A549 (cell line): ENCODE measurements around the gene KIAA0753.

Experiments
- CBX2 ChIP-seq: fragments of 200-600 bp; sonication (generic); IDR thresholded peaks from 2 replicates; pipeline ENCODE4 v1.6.1; 2016; ENCODE audit warnings: low read depth, mild to moderate bottlenecking, borderline replicate concordance
- CEBPB ChIP-seq, 2 experiments: fragments of >200 bp in 1 of 2; sonication (Bioruptor Twin) in 1 of 2; formaldehyde crosslinking in 1 of 2; IDR thresholded peaks; 2 replicates each; pipeline ENCODE4 v1.6.1; 2012 to 2016
- CHD4 ChIP-seq: fragments of 200-600 bp; sonication (generic); IDR thresholded peaks from 2 replicates; pipeline ENCODE4 v1.6.1; 2016; ENCODE audit warnings: antibody characterized with exemption, mild to moderate bottlenecking, borderline replicate concordance
- EHMT2 ChIP-seq: fragments of 200-600 bp; sonication (generic); IDR thresholded peaks from 2 replicates; pipeline ENCODE4 v1.6.1; 2016; ENCODE audit warnings: antibody characterized with exemption, low read depth, mild to moderate bottlenecking, moderate library complexity
- EP300 ChIP-seq, 2 experiments: fragments of >200 bp; sonication (Bioruptor Twin); formaldehyde crosslinking; IDR thresholded peaks; 2 replicates in 1 of 2; 3 replicates in 1 of 2; pipeline ENCODE4 v1.6.1; 2016 to 2017
- ESRRA ChIP-seq: fragments of 150-350 bp; IDR thresholded peaks from 2 replicates; pipeline ENCODE4 v1.6.1; 2014; ENCODE audit warnings: mild to moderate bottlenecking, low read length, borderline replicate concordance
- HDAC2 ChIP-seq: fragments of 200-600 bp; sonication (generic); IDR thresholded peaks from 2 replicates; pipeline ENCODE4 v1.6.1; 2016
- JUN ChIP-seq, 2 experiments: fragments of >200 bp; sonication (Bioruptor Twin); formaldehyde crosslinking; IDR thresholded peaks; 2 replicates in 1 of 2; 3 replicates in 1 of 2; pipeline ENCODE4 v1.6.1; 2016 to 2017
- MAX ChIP-seq: IDR thresholded peaks from 2 replicates; pipeline ENCODE4 v1.6.1; 2012
- MAZ ChIP-seq: fragments of 150-350 bp; IDR thresholded peaks from 2 replicates; pipeline ENCODE4 v1.6.1; 2014; ENCODE audit warnings: antibody characterized with exemption, low read depth, low read length, borderline replicate concordance
- POLR2AphosphoS2 ChIP-seq: conservative IDR thresholded peaks from 2 replicates; pipeline ENCODE4 v1.6.1; 2012; ENCODE audit warnings: low read length, improper control_type of control experiment, inconsistent platforms
- RNF2 ChIP-seq: fragments of 200-600 bp; sonication (generic); IDR thresholded peaks from 2 replicates; pipeline ENCODE4 v1.6.1; 2016; ENCODE audit warnings: low read depth, mild to moderate bottlenecking, antibody characterized with exemption, moderate library complexity, borderline replicate concordance
- TF ChIP-seq, protein P1 (sequence below): fragments of >200 bp; sonication (Bioruptor Twin); formaldehyde crosslinking; IDR thresholded peaks from 3 replicates; pipeline ENCODE4 v1.5.1; 2016

- no peak for TF ChIP-seq CEBPB (IDR thresholded peaks at IDR 0.05)
- no peak for TF ChIP-seq MAX
- TF ChIP-seq CBX2, result no peak
- TF ChIP-seq POLR2AphosphoS2, result no peak
- TF ChIP-seq, protein P1, sequence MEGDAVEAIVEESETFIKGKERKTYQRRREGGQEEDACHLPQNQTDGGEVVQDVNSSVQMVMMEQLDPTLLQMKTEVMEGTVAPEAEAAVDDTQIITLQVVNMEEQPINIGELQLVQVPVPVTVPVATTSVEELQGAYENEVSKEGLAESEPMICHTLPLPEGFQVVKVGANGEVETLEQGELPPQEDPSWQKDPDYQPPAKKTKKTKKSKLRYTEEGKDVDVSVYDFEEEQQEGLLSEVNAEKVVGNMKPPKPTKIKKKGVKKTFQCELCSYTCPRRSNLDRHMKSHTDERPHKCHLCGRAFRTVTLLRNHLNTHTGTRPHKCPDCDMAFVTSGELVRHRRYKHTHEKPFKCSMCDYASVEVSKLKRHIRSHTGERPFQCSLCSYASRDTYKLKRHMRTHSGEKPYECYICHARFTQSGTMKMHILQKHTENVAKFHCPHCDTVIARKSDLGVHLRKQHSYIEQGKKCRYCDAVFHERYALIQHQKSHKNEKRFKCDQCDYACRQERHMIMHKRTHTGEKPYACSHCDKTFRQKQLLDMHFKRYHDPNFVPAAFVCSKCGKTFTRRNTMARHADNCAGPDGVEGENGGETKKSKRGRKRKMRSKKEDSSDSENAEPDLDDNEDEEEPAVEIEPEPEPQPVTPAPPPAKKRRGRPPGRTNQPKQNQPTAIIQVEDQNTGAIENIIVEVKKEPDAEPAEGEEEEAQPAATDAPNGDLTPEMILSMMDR, result no peak
- TF ChIP-seq EHMT2, result no peak
- no peak for TF ChIP-seq JUN (IDR thresholded peaks at IDR 0.05)
- no peak for TF ChIP-seq EP300 (IDR thresholded peaks at IDR 0.05)
- no peak for TF ChIP-seq CHD4
- TF ChIP-seq RNF2, result no peak
- no peak for TF ChIP-seq MAZ
- no peak for TF ChIP-seq HDAC2
- TF ChIP-seq ESRRA, result no peak
Measured at GRCh38 chr17:6660101-6660500, 19.6 kb upstream of the KIAA0753 start.
